Measurements from ENCODE around the gene RGS3.
A peak's percentile ranks its signal among the peaks of the same experiment; 100 is the strongest.

The RGS3 gene

DNA sequence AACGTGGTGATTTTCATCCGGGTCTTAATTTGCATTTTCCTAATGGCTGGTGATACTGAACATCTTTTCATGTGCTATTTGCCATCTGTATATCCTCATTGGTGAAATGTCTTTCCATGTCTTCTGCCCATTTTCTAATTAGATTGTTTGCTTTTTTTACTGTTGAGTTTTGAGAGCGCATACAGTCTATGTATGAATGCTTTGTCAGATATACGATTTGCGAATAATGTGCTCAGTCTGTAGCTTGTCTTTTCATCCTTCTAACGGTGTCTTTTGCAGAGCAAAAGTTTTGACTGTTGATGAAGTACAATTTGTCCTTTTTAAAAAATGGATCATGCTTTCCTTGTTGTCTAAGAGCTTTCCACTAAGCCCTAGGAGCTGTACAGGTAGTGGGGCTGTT lies 143.0 kb downstream of the RGS3 start:
- Histone ChIP-seq H3K4ac (ENCODE audit: low read depth in 1 of 2, low read length in 2 of 2) (no peak overlapping the region), H4K91ac (ENCODE audit: low read length) (no peak overlapping the region), H2BK12ac (ENCODE audit: low read length in 2 of 2) (no peak overlapping the region), H2AK5ac (ENCODE audit: low read length, severe bottlenecking) (no peak overlapping the region), H3K27ac (ENCODE audit: low read length, poor library complexity, severe bottlenecking) (no peak overlapping the region), H3K36me3 (ENCODE audit: control insufficient read depth in 1 of 2, insufficient read depth in 2 of 2, low read depth in 1 of 2, low read length in 2 of 2) (no peaks in the 10 kb centered on the region), H3K9me3 (ENCODE audit: control insufficient read depth, low read length) (no peaks in the 10 kb centered on the region), H2BK120ac (ENCODE audit: low read depth, low read length) (no peak overlapping the region), H3K79me1 (replicated peaks; ENCODE audit: low read length, poor library complexity, severe bottlenecking) (no peaks in the 10 kb centered on the region), H3K4me2 (ENCODE audit: low read length, poor library complexity, severe bottlenecking) (no peak overlapping the region), H3K9ac (ENCODE audit: low read length) (no peak overlapping the region), H3K14ac (ENCODE audit: low read length in 2 of 2) (no peak overlapping the region), H3K18ac (ENCODE audit: low read depth in 1 of 2, low read length in 2 of 2) (no peak overlapping the region), H2BK5ac (ENCODE audit: low read depth, low read length, poor library complexity, severe bottlenecking) (no peak overlapping the region), H2BK15ac (ENCODE audit: low read depth, poor library complexity, severe bottlenecking) (no peak overlapping the region), H3K27me3 (ENCODE audit: control insufficient read depth in 1 of 2, insufficient read depth in 1 of 2, low read length in 2 of 2) (no peaks in the 10 kb centered on the region), H3K23ac (ENCODE audit: low read length in 2 of 2) (no peak overlapping the region), H4K8ac (ENCODE audit: low read length) (no peak overlapping the region), H2AFZ (ENCODE audit: low read depth, low read length) (no peak overlapping the region), H3K4me1 (ENCODE audit: control insufficient read depth, insufficient read depth, low read depth, low read length) (peaks cover 24% of the 10 kb centered on the region), H3K4me3 (ENCODE audit: insufficient read depth in 1 of 2, low read depth in 1 of 2, low read length in 2 of 2) (no peak overlapping the region)
- no peak for DNase-seq
- 99% methylated on average over 6 of the region's 6 CpGs for WGBS

DNA sequence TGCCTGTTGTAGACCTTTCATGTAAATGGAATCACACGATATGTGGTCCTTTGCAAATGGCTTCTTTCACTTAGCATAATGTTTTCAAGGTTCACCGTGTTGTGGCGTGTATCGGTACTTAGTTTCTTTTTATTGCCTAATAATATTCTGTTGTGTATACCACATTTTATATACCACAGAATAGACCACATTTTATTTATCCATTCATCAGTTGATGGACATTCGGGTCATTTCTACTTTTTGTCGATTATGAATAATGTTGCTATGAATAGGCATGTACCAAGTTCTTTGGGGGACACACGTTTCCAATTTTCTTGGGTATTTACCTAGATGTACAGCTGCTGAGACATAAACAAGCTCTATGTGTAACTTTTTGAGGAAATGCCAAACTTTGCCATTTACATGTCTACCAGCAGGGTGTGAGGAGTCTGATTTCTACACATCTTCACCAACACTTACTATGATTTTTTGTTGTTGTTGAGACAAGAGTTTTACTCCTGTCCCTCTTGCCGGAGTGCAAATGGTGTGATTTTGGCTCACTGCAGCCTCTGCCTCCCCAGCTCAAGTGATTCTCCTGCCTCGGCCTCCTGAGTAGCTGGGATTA lies 144.7 kb downstream of the RGS3 start:
- Histone ChIP-seq H3K36me3 (ENCODE audit: control insufficient read depth in 1 of 2, insufficient read depth in 2 of 2, low read depth in 1 of 2, low read length in 2 of 2) (no peaks in the 10 kb centered on the region), H2BK15ac (ENCODE audit: low read depth, poor library complexity, severe bottlenecking) (no peak overlapping the region), H4K91ac (ENCODE audit: low read length) (no peak overlapping the region), H2AK5ac (ENCODE audit: low read length, severe bottlenecking) (no peak overlapping the region), H2BK12ac (ENCODE audit: low read length in 2 of 2) (no peak overlapping the region), H2AFZ (ENCODE audit: low read depth, low read length) (no peak overlapping the region), H3K4me1 (ENCODE audit: control insufficient read depth, insufficient read depth, low read depth, low read length) (peaks cover 13% of the 10 kb centered on the region), H2BK120ac (ENCODE audit: low read depth, low read length) (no peak overlapping the region), H2BK5ac (ENCODE audit: low read depth, low read length, poor library complexity, severe bottlenecking) (no peak overlapping the region), H3K27ac (ENCODE audit: low read length, poor library complexity, severe bottlenecking) (no peak overlapping the region), H3K79me1 (replicated peaks; ENCODE audit: low read length, poor library complexity, severe bottlenecking) (no peaks in the 10 kb centered on the region), H3K4me3 (ENCODE audit: insufficient read depth in 1 of 2, low read depth in 1 of 2, low read length in 2 of 2) (no peak overlapping the region), H3K27me3 (ENCODE audit: control insufficient read depth in 1 of 2, insufficient read depth in 1 of 2, low read length in 2 of 2) (no peaks in the 10 kb centered on the region), H3K18ac (ENCODE audit: low read depth in 1 of 2, low read length in 2 of 2) (no peak overlapping the region), H3K14ac (ENCODE audit: low read length in 2 of 2) (no peak overlapping the region), H3K4me2 (ENCODE audit: low read length, poor library complexity, severe bottlenecking) (no peak overlapping the region), H3K9me3 (ENCODE audit: control insufficient read depth, low read length) (no peaks in the 10 kb centered on the region), H3K4ac (ENCODE audit: low read depth in 1 of 2, low read length in 2 of 2) (no peak overlapping the region), H4K8ac (ENCODE audit: low read length) (no peak overlapping the region), H3K9ac (ENCODE audit: low read length) (no peak overlapping the region), H3K23ac (ENCODE audit: low read length in 2 of 2) (no peak overlapping the region)
- no peak for DNase-seq
- 95% methylated on average over 6 of the region's 9 CpGs for WGBS

DNA sequence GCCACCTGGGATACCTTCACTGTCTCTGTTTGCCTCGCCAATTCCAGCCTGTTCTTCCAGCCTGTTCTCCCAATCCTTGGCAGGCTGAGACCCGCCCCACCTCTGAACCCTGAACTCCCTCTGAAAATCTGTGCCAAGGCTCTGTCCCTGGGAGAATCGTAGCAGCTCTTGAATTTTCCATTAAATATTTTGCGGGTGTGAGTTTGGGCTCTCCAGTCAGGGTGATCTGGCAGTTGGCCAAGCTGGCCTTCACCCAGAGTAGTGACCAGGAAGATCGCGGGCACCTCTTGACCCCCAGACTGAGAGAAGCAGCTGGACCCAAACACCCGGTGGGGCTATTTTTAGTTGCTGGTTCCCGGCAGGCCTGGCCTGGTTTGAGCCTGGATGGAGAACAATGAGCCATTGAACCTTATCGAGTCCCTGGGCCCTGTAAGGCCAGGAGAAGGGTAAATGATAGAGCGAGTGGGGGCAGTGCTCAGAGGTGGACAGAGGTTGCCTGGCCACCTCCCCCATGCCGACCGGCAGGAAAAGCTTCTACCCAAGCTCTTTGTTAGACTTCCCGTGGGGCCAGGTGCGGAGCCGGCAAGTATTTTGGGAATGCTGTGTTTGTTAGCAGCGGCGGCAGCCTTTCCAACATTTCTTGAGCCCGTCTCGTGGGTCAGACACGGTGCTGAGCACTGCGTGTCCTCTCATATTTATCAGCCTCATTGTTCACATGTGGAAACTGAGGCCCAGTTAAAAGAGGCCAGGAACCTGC lies 146.2 kb downstream of the RGS3 start:
- peak overlapping the region; percentile 46 to 60 for H3K4ac ChIP-seq (ENCODE audit: low read depth in 1 of 2, low read length in 2 of 2)
- peak overlapping the region; percentile 57 for H4K8ac ChIP-seq (ENCODE audit: low read length)
- H3K23ac ChIP-seq (ENCODE audit: low read length in 2 of 2): peak overlapping the region in 1 of 2 experiments; percentile 57
- peak; percentile 64 for DNase-seq
- H3K9ac ChIP-seq (ENCODE audit: low read length): no peak overlapping the region
- H3K27me3 ChIP-seq (ENCODE audit: control insufficient read depth in 1 of 2, insufficient read depth in 1 of 2, low read length in 2 of 2): no peaks in the 10 kb centered on the region
- peak overlapping the region; percentile 90 for H2BK15ac ChIP-seq (ENCODE audit: low read depth, poor library complexity, severe bottlenecking)
- no peaks in the 10 kb centered on the region for H3K79me1 ChIP-seq (replicated peaks; ENCODE audit: low read length, poor library complexity, severe bottlenecking)
- no peaks in the 10 kb centered on the region for H3K9me3 ChIP-seq (ENCODE audit: control insufficient read depth, low read length)
- H3K4me2 ChIP-seq (ENCODE audit: low read length, poor library complexity, severe bottlenecking): no peak overlapping the region
- H3K36me3 ChIP-seq (ENCODE audit: control insufficient read depth in 1 of 2, insufficient read depth in 2 of 2, low read depth in 1 of 2, low read length in 2 of 2): no peaks in the 10 kb centered on the region
- WGBS: 58% methylated on average over 21 of the region's 21 CpGs
- peak overlapping the region; percentile 59 for H4K91ac ChIP-seq (ENCODE audit: low read length)
- no peak overlapping the region for H3K4me3 ChIP-seq (ENCODE audit: insufficient read depth in 1 of 2, low read depth in 1 of 2, low read length in 2 of 2)
- peak overlapping the region; percentile 81 for H2AK5ac ChIP-seq (ENCODE audit: low read length, severe bottlenecking)
- no peak overlapping the region for H2BK120ac ChIP-seq (ENCODE audit: low read depth, low read length)
- peak overlapping the region in 1 of 2 experiments; percentile 76 for H3K14ac ChIP-seq (ENCODE audit: low read length in 2 of 2)
- H2AFZ ChIP-seq (ENCODE audit: low read depth, low read length): no peak overlapping the region
- no peak overlapping the region for H3K27ac ChIP-seq (ENCODE audit: low read length, poor library complexity, severe bottlenecking)
- H3K18ac ChIP-seq (ENCODE audit: low read depth in 1 of 2, low read length in 2 of 2): peak overlapping the region; percentile 59 to 67
- H2BK5ac ChIP-seq (ENCODE audit: low read depth, low read length, poor library complexity, severe bottlenecking): peak overlapping the region; percentile 79
- H3K4me1 ChIP-seq (ENCODE audit: control insufficient read depth, insufficient read depth, low read depth, low read length): peaks cover 15% of the 10 kb centered on the region
- H2BK12ac ChIP-seq (ENCODE audit: low read length in 2 of 2): peak overlapping the region; percentile 84 to 85

GRCh38 chr9:113611461-113612215 lies 148.1 kb downstream of the RGS3 start:
- H4K8ac ChIP-seq (ENCODE audit: low read length): no peak overlapping the region
- peak overlapping the region; percentile 37 to 59 for H2BK12ac ChIP-seq (ENCODE audit: low read length in 2 of 2)
- H3K4me2 ChIP-seq (ENCODE audit: low read length, poor library complexity, severe bottlenecking): no peak overlapping the region
- no peak overlapping the region for H2AFZ ChIP-seq (ENCODE audit: low read depth, low read length)
- no peak overlapping the region for H2BK5ac ChIP-seq (ENCODE audit: low read depth, low read length, poor library complexity, severe bottlenecking)
- H3K14ac ChIP-seq (ENCODE audit: low read length in 2 of 2): no peak overlapping the region
- no peak overlapping the region for H3K18ac ChIP-seq (ENCODE audit: low read depth in 1 of 2, low read length in 2 of 2)
- H2BK15ac ChIP-seq (ENCODE audit: low read depth, poor library complexity, severe bottlenecking): peak overlapping the region; percentile 6
- no peak overlapping the region for H3K9ac ChIP-seq (ENCODE audit: low read length)
- peaks cover 25% of the 10 kb centered on the region for H3K4me1 ChIP-seq (ENCODE audit: control insufficient read depth, insufficient read depth, low read depth, low read length)
- no peak overlapping the region for H2BK120ac ChIP-seq (ENCODE audit: low read depth, low read length)
- H3K79me1 ChIP-seq (replicated peaks; ENCODE audit: low read length, poor library complexity, severe bottlenecking): no peaks in the 10 kb centered on the region
- H3K36me3 ChIP-seq (ENCODE audit: control insufficient read depth in 1 of 2, insufficient read depth in 2 of 2, low read depth in 1 of 2, low read length in 2 of 2): no peaks in the 10 kb centered on the region
- H4K91ac ChIP-seq (ENCODE audit: low read length): no peak overlapping the region
- H3K9me3 ChIP-seq (ENCODE audit: control insufficient read depth, low read length): no peaks in the 10 kb centered on the region
- no peak overlapping the region for H3K23ac ChIP-seq (ENCODE audit: low read length in 2 of 2)
- no peak overlapping the region for H3K4ac ChIP-seq (ENCODE audit: low read depth in 1 of 2, low read length in 2 of 2)
- no peak overlapping the region for H3K4me3 ChIP-seq (ENCODE audit: insufficient read depth in 1 of 2, low read depth in 1 of 2, low read length in 2 of 2)
- H3K27ac ChIP-seq (ENCODE audit: low read length, poor library complexity, severe bottlenecking): no peak overlapping the region
- H3K27me3 ChIP-seq (ENCODE audit: control insufficient read depth in 1 of 2, insufficient read depth in 1 of 2, low read length in 2 of 2): no peaks in the 10 kb centered on the region
- 97% methylated on average over 6 of the region's 6 CpGs for WGBS
- no peak for DNase-seq
- H2AK5ac ChIP-seq (ENCODE audit: low read length, severe bottlenecking): no peak overlapping the region

All from mesenchymal stem cell (in vitro differentiated cells and primary cell).